Measurements from ENCODE around the gene IFNB1.

DNA sequence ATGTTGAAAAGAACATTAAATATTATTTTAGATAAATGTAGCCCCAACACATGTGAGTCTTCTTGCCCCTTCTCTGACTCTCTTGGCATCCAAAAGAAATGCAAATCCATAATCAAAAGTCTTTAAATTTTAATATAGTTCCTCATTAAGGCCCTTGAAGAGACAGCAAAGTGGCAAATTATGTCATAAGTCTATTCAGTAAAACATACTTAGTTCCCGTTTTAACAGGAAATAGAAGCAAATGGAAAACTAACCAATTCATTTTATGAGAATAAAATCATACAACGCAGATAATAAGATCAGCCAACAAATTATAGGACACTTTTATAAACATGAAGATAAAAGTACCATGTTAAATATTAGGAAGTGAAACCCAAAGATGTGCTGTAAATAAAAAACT is 20.1 kb upstream of the IFNB1 start:
- TF ChIP-seq, protein P1, sequence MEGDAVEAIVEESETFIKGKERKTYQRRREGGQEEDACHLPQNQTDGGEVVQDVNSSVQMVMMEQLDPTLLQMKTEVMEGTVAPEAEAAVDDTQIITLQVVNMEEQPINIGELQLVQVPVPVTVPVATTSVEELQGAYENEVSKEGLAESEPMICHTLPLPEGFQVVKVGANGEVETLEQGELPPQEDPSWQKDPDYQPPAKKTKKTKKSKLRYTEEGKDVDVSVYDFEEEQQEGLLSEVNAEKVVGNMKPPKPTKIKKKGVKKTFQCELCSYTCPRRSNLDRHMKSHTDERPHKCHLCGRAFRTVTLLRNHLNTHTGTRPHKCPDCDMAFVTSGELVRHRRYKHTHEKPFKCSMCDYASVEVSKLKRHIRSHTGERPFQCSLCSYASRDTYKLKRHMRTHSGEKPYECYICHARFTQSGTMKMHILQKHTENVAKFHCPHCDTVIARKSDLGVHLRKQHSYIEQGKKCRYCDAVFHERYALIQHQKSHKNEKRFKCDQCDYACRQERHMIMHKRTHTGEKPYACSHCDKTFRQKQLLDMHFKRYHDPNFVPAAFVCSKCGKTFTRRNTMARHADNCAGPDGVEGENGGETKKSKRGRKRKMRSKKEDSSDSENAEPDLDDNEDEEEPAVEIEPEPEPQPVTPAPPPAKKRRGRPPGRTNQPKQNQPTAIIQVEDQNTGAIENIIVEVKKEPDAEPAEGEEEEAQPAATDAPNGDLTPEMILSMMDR (IDR thresholded peaks at IDR 0.05) = no peak
- TF ChIP-seq POLR2AphosphoS5 (IDR thresholded peaks at IDR 0.05) (no peak), POLR2A (IDR thresholded peaks at IDR 0.05) (no peak), EP300 (IDR thresholded peaks at IDR 0.05) (no peak)
